K562 (cell line): ENCODE results near the gene PI4K2B. TPM values are rescaled to one million over a fixed set of nuclear protein-coding genes. Genes with fewer than 3 reads are reported as not detected.

Experiments
- ATAC-seq: fragments of 200-7000 bp; cut with Tn5 transposase; 3 replicates; pipeline ENCODE4 v1.9.1; 2020; ENCODE audit warnings: moderate library complexity
- BruUV-seq: library from RNA; stranded (reverse); fragments of 400-500 nt; replicated peaks from 2 replicates; lab custom pipeline; 2021; lab: Mats Ljungman, UMichigan
- CTCF ChIA-PET: fragments of 300-600 bp; formaldehyde crosslinking; extraction: SDS; loops from one replicate; lab custom pipeline; 2021; ENCODE audit warnings: low intra/inter-chr PET ratio; lab: Yijun Ruan, JAX
- POLR2A ChIA-PET: fragments of 300-600, 350-650 bp; sonication (Branson Sonifier 250); formaldehyde crosslinking; extraction: SDS; loops from one replicate; lab custom pipeline; 2021; ENCODE audit warnings: antibody characterized with exemption, inconsistent platforms; lab: Yijun Ruan, JAX
- DNase-seq, 4 experiments: peaks; one replicate each; pipeline versions ENCODE4 v3.0.0 to v3.0.0-alpha.2; 2011 to 2018; ENCODE audit warnings: low spot score in 3 of 4, mixed read lengths in 3 of 4; ENCODE audit errors: extremely low read depth in 1 of 4
- FAIRE-seq: peaks from 2 replicates; lab custom pipeline; 2011; peaks lifted over from hg19 to GRCh38; lab: Jason Lieb, UNC
- H2AFZ ChIP-seq: 2 replicates; pipeline ENCODE4 v1.6.0; 2011; ENCODE audit warnings: low read depth, low read length, control low read depth, inconsistent platforms
- H3K27ac ChIP-seq: fragments of 200-600 bp; 3 replicates; pipeline ENCODE4 v1.8.0; 2011; ENCODE audit warnings: low read depth, mild to moderate bottlenecking, control low read depth, inconsistent platforms, low read length, moderate library complexity, mixed read lengths; ENCODE audit errors: extremely low read depth
- H3K27me3 ChIP-seq, 2 experiments: fragments of 300-600 bp in 1 of 2; 2 replicates in 1 of 2; 3 replicates in 1 of 2; pipeline versions ENCODE4 v1.6.0 to v1.8.0; 2011; ENCODE audit warnings: inconsistent platforms in 2 of 2, low read length in 2 of 2, mild to moderate bottlenecking in 1 of 2, mixed read lengths in 1 of 2, moderate library complexity in 1 of 2; ENCODE audit not compliant: control insufficient read depth in 2 of 2, insufficient read depth in 2 of 2
- H3K36me3 ChIP-seq: fragments of 300-600 bp; 3 replicates; pipeline ENCODE4 v1.8.0; 2011; ENCODE audit warnings: mild to moderate bottlenecking, low read length, inconsistent platforms; ENCODE audit not compliant: control insufficient read depth, insufficient read depth
- H3K4me1 ChIP-seq, 2 experiments: fragments of 200-600 bp in 1 of 2; replicated peaks in 1 of 2; 2 replicates in 1 of 2; 3 replicates in 1 of 2; pipeline versions ENCODE4 v1.5.1 to v1.8.0; 2011; ENCODE audit warnings: inconsistent platforms in 2 of 2, low read length in 2 of 2, mild to moderate bottlenecking in 1 of 2, mixed read lengths in 1 of 2, moderate library complexity in 1 of 2; ENCODE audit not compliant: control insufficient read depth in 2 of 2, insufficient read depth in 2 of 2
- H3K4me2 ChIP-seq: 2 replicates; pipeline ENCODE4 v1.6.1; 2011; ENCODE audit warnings: low read length, control low read depth, inconsistent platforms, mixed read lengths; ENCODE audit not compliant: insufficient read depth
- H3K4me3 ChIP-seq: fragments of 200-600 bp; sonication (generic), shearing (Covaris generic); 2 replicates; pipeline ENCODE4 v1.5.1; 2016; ENCODE audit warnings: control low read depth, inconsistent platforms
- H3K79me2 ChIP-seq: fragments of 200-600 bp; 3 replicates; pipeline ENCODE4 v1.8.0; 2011; ENCODE audit warnings: low read length, inconsistent platforms; ENCODE audit not compliant: control insufficient read depth, insufficient read depth
- H3K9ac ChIP-seq, 2 experiments: 2 replicates each; pipeline versions ENCODE4 v1.6.0 to v1.6.1; 2011; ENCODE audit warnings: low read depth in 2 of 2, low read length in 2 of 2, control low read depth in 1 of 2, inconsistent platforms in 1 of 2, mild to moderate bottlenecking in 1 of 2, mixed read lengths in 1 of 2; ENCODE audit not compliant: insufficient read depth in 1 of 2
- H3K9me1 ChIP-seq: one replicate; pipeline ENCODE4 v1.6.0; 2011; ENCODE audit warnings: inconsistent platforms, mild to moderate bottlenecking, low read length, moderate library complexity; ENCODE audit not compliant: control insufficient read depth, insufficient read depth
- H3K9me3 ChIP-seq: replicated peaks from 2 replicates; pipeline ENCODE4 v1.5.1; 2011; ENCODE audit warnings: low read depth, low read length, inconsistent platforms; ENCODE audit not compliant: control insufficient read depth, insufficient read depth
- H4K20me1 ChIP-seq: replicated peaks from 2 replicates; pipeline ENCODE4 v1.6.1; 2011; ENCODE audit warnings: low read length, inconsistent platforms, mixed read lengths; ENCODE audit not compliant: control insufficient read depth, insufficient read depth
- FOXM1 ChIP-seq, 2 experiments: fragments of 450-650 bp in 1 of 2; sonication (generic) in 1 of 2; formaldehyde crosslinking in 1 of 2; IDR thresholded peaks; 2 replicates each; pipeline versions ENCODE4 v1.6.1 to v1.9.0; 2017 to 2022; ENCODE audit warnings: low read depth in 2 of 2, mild to moderate bottlenecking in 2 of 2, missing genetic modification reagents in 1 of 2, moderate library complexity in 1 of 2
- HDGF ChIP-seq: fragments of 450-650 bp; IDR thresholded peaks from 2 replicates; pipeline ENCODE4 v1.6.1; 2016
- RFX7 ChIP-seq: fragments of 250-450 bp; sonication (Bioruptor Pico); IDR thresholded peaks from 2 replicates; pipeline ENCODE4 v1.5.1; 2021; ENCODE audit warnings: mild to moderate bottlenecking
- WGBS: fragments of 100-300 bp; shearing (Covaris generic); methylation state at CpG from one replicate; pipeline ENCODE4 v1.1.6; 2016; ENCODE audit warnings: low coverage, mixed read lengths; ENCODE audit not compliant: insufficient coverage; ENCODE audit errors: missing lambda C conversion rate; 5-methylcytosine and 5-hydroxymethylcytosine counted together
- in situ Hi-C: fragments of 300-500 bp; cut with MboI; formaldehyde crosslinking; loops from 4 replicates; pipeline ENCODE4 v1.15.0; 2018; ENCODE audit warnings: inconsistent platforms, mixed read lengths
- intact Hi-C: fragments of 100-400 bp; cut with micrococcal nuclease; formaldehyde crosslinking; loops from 2 replicates; pipeline ENCODE4 v1.14.2; 2022
- polyA plus RNA-seq, 8 experiments: library from polyadenylated mRNA; depleted of rRNA in 4 of 8; stranded (reverse) in 5 of 8; unstranded in 3 of 8; fragments of >200 nt; fragmentation: Nextera tagmentation in 2 of 8; fragmentation: Illumina TruSeq in 1 of 8; extraction: Ambion mirVana in 2 of 8; extraction: Trizol in 1 of 8; gene quantifications; 2 replicates each; pipeline versions ENCODE4 v1.2.1 to v1.2.3, GENCODE V29; 2011 to 2014; ENCODE audit warnings: inconsistent platforms in 1 of 8, missing spikeins in 1 of 8
- total RNA-seq, 7 experiments: library from RNA; depleted of rRNA in 6 of 7; stranded (reverse); fragments of >200 nt in 6 of 7; fragmentation: Illumina TruSeq in 2 of 7; extraction: Trizol in 2 of 7; gene quantifications; 2 replicates each; pipeline versions ENCODE4 v1.2.1 to v1.2.3, GENCODE V29; 2011 to 2021; ENCODE audit warnings: low replicate concordance in 1 of 7
- TF ChIP-seq, protein P1 (sequence below): fragments of 250-450 bp; sonication (Bioruptor Pico); IDR thresholded peaks from 2 replicates; pipeline ENCODE4 v1.5.0; 2021; ENCODE audit warnings: mild to moderate bottlenecking, moderate library complexity
- TF ChIP-seq, protein P2 (sequence below), 2 experiments: fragments of 450-650 bp; formaldehyde crosslinking in 1 of 2; IDR thresholded peaks; 2 replicates each; pipeline versions ENCODE4 v1.4.0 to v1.6.1; 2014 to 2020; ENCODE audit warnings: mild to moderate bottlenecking in 2 of 2, borderline replicate concordance in 1 of 2, low read depth in 1 of 2

The PI4K2B gene
- total and polyA plus RNA-seq, 9 of the 15 experiments (the other 6 are each of a cell fraction or from before 2014, with no cell fraction given), result 4.5 to 21.4 (median 16.5) TPM

DNA sequence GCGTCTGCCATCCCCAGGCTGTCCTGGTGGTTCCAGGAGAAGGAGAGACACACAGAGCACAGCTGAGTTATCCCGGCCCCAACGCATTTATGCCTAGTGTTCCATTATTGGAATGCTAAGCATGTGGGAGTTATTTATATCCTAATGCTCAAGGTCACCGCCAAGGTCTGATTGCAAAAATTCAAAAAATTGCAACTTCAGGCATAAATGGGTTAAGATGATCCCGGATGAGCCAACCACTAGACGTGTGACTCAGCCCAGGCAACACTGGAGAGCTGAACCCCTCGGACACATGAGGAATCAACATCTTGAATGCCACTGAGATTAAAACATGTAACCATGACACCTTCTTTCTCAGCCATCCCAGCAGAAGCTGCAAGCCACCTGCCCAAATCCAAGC is 74.9 kb downstream of the PI4K2B start (continued):
- TF ChIP-seq, protein P1, sequence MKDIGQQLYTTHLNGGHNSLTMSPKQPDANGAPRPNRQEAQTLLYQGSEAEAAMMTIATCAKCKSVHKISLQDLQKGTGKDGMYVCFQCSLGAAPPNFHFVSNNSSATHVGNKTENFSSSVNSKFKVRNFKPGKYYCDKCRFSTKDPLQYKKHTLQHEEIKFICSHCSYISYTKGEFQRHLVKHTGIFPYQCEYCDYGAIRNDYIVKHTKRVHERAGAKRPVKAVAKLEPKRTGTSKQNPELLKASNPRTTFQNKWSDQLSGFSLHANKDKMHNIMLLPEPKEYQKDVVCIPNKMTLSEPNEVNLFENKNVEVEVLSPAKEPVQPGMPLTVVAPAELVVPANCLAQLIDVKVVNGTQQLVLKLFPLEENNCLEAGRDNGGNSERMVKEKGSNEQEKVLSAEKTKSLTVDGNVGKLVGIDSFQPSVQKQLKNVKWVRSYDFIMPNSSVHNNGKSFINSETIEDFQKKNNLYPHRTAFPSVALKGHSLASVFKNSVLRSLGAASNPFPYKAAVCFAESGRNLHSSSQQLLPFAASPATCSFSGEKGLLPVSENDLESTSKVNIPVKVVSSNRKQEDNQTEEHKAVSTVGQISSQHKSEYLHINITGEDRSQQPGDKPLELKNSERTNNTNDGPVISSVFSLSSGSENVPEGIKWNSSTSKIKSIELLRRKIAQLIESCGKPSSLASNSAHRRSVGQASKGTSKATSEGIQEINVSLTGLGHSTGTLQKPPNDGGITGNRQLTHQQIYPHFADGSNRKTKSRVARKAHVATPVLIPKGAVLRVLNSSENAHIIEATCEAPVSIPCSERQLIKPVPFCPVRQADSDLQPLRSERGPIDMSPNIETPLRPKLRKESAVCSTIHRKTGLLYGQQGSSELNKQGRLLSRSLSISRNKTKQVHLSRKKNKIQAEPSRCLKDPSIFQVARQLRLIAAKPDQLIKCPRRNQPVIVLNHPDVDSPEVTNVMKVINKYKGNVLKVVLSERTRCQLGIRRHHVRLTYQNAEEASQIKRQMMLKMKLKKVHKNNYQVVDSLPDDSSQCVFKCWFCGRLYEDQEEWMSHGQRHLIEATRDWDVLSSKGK (CRISPR knock-in tag), result no peak

- no peak for FAIRE-seq
- H3K4me3 ChIP-seq, result no peak overlapping the region
- no peaks in the 10 kb centered on the region for H3K9me3 ChIP-seq
- no peak for ATAC-seq
- ChIA-PET CTCF (no interaction called here), POLR2A (no interaction called here)
- DNase-seq, result no peak
- H2AFZ ChIP-seq, result peak overlapping the region; percentile 54
- no peaks in the 10 kb centered on the region for H4K20me1 ChIP-seq
- 54% methylated on average over 4 of the region's 4 CpGs for WGBS
- no peak overlapping the region for H3K9ac ChIP-seq
- H3K4me1 ChIP-seq, result peaks cover 9 to 16% of the 10 kb centered on the region in 2 experiments; a peak in 4 of 5 replicates
- H3K27ac ChIP-seq, result peak overlapping the region; percentile 53; the same call in 1 of the 3 replicates
- H3K79me2 ChIP-seq, result peaks cover 18% of the 10 kb centered on the region
- in situ Hi-C loops (no loop called here), intact Hi-C loops (loop anchor here (5.0 kb wide), 1 partner anchor 67 kb away; the partner anchor contains the start of gene ANAPC4)
- peaks cover 10% of the 10 kb centered on the region; the same call in 1 of the 3 replicates for H3K36me3 ChIP-seq
- H3K4me2 ChIP-seq, result peak overlapping the region; percentile 22; the same call in 1 of the 2 replicates
- H3K27me3 ChIP-seq, result no peaks in the 10 kb centered on the region
- BruUV-seq, result no TSS peak
- H3K9me1 ChIP-seq, result no peaks in the 10 kb centered on the region
- TF ChIP-seq FOXM1 (IDR thresholded peaks at IDR 0.05; ENCODE audit: low read depth) (peak; percentile 73; the same call in 1 of the 2 replicates), FOXM1 (CRISPR knock-in tag; IDR thresholded peaks at IDR 0.05; ENCODE audit: low read depth) (no peak), HDGF (no peak), RFX7 (CRISPR knock-in tag) (no peak)
- TF ChIP-seq, protein P2, sequence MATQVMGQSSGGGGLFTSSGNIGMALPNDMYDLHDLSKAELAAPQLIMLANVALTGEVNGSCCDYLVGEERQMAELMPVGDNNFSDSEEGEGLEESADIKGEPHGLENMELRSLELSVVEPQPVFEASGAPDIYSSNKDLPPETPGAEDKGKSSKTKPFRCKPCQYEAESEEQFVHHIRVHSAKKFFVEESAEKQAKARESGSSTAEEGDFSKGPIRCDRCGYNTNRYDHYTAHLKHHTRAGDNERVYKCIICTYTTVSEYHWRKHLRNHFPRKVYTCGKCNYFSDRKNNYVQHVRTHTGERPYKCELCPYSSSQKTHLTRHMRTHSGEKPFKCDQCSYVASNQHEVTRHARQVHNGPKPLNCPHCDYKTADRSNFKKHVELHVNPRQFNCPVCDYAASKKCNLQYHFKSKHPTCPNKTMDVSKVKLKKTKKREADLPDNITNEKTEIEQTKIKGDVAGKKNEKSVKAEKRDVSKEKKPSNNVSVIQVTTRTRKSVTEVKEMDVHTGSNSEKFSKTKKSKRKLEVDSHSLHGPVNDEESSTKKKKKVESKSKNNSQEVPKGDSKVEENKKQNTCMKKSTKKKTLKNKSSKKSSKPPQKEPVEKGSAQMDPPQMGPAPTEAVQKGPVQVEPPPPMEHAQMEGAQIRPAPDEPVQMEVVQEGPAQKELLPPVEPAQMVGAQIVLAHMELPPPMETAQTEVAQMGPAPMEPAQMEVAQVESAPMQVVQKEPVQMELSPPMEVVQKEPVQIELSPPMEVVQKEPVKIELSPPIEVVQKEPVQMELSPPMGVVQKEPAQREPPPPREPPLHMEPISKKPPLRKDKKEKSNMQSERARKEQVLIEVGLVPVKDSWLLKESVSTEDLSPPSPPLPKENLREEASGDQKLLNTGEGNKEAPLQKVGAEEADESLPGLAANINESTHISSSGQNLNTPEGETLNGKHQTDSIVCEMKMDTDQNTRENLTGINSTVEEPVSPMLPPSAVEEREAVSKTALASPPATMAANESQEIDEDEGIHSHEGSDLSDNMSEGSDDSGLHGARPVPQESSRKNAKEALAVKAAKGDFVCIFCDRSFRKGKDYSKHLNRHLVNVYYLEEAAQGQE (IDR thresholded peaks at IDR 0.05; ENCODE audit: borderline replicate concordance), result peak; percentile 45
- TF ChIP-seq, protein P2 (CRISPR knock-in tag; IDR thresholded peaks at IDR 0.05; ENCODE audit: low read depth), result no peak
Observed at GRCh38 chr4:25310066-25310802, 76.4 kb downstream of the PI4K2B start.
